IPS-20b (cell line): ENCODE results near the gene HSDL2.
"Not testable (repeated sequence)": the region's sequence is repeated elsewhere in the genome, so short reads cannot be mapped to it uniquely, and the experiment has no call there.

Source experiments
- H3K27ac ChIP-seq: one replicate; pipeline ENCODE4 v1.5.1; 2013; ENCODE audit warnings: low read length
- H3K27me3 ChIP-seq: 2 replicates; pipeline ENCODE4 v1.6.1; 2013; ENCODE audit warnings: mild to moderate bottlenecking, low read length, inconsistent platforms; ENCODE audit not compliant: insufficient read depth
- H3K36me3 ChIP-seq: 2 replicates; pipeline ENCODE4 v1.6.1; 2013; ENCODE audit warnings: low read depth, mild to moderate bottlenecking, inconsistent platforms, low read length, moderate library complexity; ENCODE audit not compliant: insufficient read depth
- H3K4me1 ChIP-seq: 2 replicates; pipeline ENCODE4 v1.6.1; 2013; ENCODE audit warnings: mild to moderate bottlenecking, control low read depth, inconsistent platforms, low read length, moderate library complexity; ENCODE audit not compliant: insufficient read depth
- H3K4me3 ChIP-seq: 2 replicates; pipeline ENCODE4 v1.5.1; 2013; ENCODE audit warnings: mild to moderate bottlenecking, low read length, inconsistent platforms
- H3K9ac ChIP-seq: 2 replicates; pipeline ENCODE4 v1.6.1; 2013; ENCODE audit warnings: low read depth, mild to moderate bottlenecking, inconsistent platforms, low read length, moderate library complexity
- H3K9me3 ChIP-seq: 2 replicates; pipeline ENCODE4 v1.6.1; 2013; ENCODE audit warnings: mild to moderate bottlenecking, low read depth, low read length, inconsistent platforms; ENCODE audit not compliant: insufficient read depth

The HSDL2 gene

DNA sequence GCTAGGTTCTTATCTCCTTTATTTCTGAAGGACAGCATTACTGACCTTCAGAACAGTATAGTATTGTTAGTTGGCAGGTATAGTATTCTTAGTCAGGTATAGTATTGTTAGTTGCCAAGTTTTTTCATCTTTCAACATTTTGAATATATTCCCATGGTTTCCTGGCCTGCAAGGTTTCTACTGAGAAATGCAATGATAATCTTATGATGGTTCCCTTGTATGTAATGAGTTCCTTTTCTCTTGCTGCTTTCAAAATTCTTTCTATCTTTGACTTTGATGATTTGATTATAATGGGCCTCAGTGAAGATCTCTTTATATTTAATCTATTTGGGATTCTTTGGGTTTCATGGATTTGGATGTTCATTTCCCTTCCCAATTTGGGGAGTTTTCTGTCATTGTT, 12.4 kb upstream of the HSDL2 start:
- no peak overlapping the region for H3K4me3 ChIP-seq
- peaks cover 25% of the 10 kb centered on the region for H3K9me3 ChIP-seq
- 0 out of 2 replicates have a peak, but pooled peaks cover 8% of the 10 kb centered on the region for H3K36me3 ChIP-seq
- H3K27me3 ChIP-seq = no peaks in the 10 kb centered on the region
- no peak overlapping the region for H3K9ac ChIP-seq
- H3K4me1 ChIP-seq = no peaks in the 10 kb centered on the region
- H3K27ac ChIP-seq = no peak overlapping the region

DNA sequence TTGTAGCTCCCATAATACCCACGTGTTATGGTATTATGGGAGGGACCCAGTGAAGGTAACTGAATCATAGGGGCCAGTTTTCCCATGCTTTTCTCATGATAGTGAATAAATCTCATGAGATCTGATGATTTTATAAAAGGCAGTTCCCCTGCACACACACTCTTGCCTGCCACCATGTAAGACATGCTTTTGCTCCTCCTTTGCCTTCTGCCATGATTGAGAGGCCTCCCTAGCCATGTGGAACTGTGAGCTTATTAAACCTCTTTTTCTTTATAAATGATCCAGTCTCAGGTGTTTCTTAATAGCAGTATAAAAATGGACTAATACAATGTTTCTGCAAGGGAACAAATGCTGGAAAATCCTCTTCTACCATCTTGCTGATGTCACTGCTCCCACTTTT, 10.1 kb upstream of the HSDL2 start:
- Histone ChIP-seq H3K27me3 (no peaks in the 10 kb centered on the region), H3K4me3 (no peak overlapping the region), H3K9ac (no peak overlapping the region), H3K36me3 (0 out of 2 replicates have a peak, but pooled peaks cover 8% of the 10 kb centered on the region), H3K27ac (no peak overlapping the region), H3K4me1 (no peaks in the 10 kb centered on the region), H3K9me3 (peaks cover 25% of the 10 kb centered on the region)

DNA sequence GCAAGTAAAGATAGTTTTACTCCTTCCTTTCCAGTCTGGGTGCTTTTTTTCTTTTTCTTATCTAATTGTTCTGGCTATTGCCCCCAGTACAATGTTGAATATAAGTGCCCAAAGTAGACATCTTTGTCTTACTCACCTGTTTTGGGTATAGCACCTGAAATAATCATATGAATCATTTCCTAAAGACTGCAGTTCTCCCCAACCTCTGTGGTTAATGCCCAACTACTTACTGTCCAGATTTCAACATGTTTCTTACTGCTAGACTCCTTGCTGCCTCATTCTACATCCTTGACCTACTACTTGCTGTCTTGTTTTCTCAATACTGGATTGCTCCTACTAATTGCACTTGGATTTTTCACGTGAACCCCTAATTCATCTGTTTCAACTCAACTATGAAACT, 8.8 kb upstream of the HSDL2 start:
- H3K9ac ChIP-seq = no peak overlapping the region
- H3K27ac ChIP-seq = no peak overlapping the region
- no peaks in the 10 kb centered on the region for H3K27me3 ChIP-seq
- H3K4me3 ChIP-seq = no peak overlapping the region
- no peaks in the 10 kb centered on the region for H3K4me1 ChIP-seq
- H3K36me3 ChIP-seq = 0 out of 2 replicates have a peak, but pooled peaks cover 8% of the 10 kb centered on the region
- peaks cover 17% of the 10 kb centered on the region for H3K9me3 ChIP-seq

DNA sequence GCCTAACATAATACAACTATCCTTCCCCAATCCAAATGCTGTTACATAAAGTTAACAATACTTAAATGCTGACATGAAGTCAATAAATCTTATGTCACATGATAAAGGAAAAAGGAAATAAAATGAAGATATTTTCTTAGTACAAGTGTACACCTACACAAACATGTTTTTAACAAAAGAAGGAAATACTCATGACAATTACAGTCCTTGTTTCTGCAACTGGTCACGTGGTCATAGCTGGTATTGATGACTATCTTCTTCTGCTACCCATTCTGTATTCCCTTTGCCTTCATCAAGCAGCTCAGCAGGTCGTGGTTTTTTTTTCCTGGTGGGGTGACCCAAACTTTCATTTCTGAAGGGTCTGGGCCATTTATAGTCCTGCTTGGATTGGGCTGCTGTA, 6.2 kb upstream of the HSDL2 start:
- H3K27me3 ChIP-seq, H3K36me3 ChIP-seq, H3K27ac ChIP-seq, H3K4me3 ChIP-seq, H3K4me1 ChIP-seq, H3K9ac ChIP-seq: not testable (repeated sequence)
- peaks cover 13% of the 10 kb centered on the region for H3K9me3 ChIP-seq

DNA sequence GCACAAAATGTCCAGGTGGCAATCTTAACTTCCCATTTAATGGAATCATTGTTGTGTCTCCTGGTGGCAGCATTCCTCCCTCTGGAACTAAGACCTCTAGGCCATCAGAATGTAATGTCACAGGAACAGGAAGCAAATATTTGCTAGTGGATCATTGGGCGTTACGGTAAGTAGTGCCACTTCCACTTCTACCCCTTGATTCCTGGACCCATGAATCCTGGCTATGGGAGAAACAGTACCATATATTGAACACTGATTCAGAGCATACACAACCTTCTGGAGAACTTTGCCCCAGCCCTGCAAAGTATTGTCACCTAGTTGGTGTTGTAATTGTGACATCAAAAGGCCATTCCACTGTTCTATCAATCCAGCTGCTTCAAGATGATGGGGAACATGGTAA, 5.7 kb upstream of the HSDL2 start:
- H3K4me1 ChIP-seq, H3K4me3 ChIP-seq, H3K27me3 ChIP-seq, H3K36me3 ChIP-seq, H3K9ac ChIP-seq, H3K27ac ChIP-seq, H3K9me3 ChIP-seq: not testable (repeated sequence)

DNA sequence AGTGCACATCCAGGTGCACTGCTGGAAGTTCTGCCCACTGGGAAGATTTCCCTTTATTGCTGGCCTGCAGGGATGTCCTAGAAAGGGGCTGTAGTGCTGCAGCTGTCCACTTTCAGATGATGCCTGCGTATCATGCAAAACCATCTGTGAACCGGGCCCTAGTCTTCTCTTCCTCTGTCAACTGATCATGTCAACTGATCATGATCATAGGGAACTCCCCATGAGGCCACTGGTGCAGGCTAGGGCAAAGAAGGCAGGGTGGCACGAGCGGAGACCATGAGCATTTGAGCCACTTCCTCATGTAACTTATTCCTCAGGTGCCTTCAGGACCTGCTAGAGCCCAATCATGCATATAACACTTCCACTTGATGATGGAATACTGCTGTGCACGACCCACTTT, 4.5 kb upstream of the HSDL2 start:
- Histone ChIP-seq H3K9me3 (no peaks in the 10 kb centered on the region; the same call in 1 of the 2 replicates), H3K36me3 (no peaks in the 10 kb centered on the region), H3K27ac (no peak overlapping the region), H3K27me3 (no peaks in the 10 kb centered on the region), H3K9ac (no peak overlapping the region), H3K4me1 (peaks cover 5% of the 10 kb centered on the region; the same call in 1 of the 2 replicates), H3K4me3 (no peak overlapping the region)

DNA sequence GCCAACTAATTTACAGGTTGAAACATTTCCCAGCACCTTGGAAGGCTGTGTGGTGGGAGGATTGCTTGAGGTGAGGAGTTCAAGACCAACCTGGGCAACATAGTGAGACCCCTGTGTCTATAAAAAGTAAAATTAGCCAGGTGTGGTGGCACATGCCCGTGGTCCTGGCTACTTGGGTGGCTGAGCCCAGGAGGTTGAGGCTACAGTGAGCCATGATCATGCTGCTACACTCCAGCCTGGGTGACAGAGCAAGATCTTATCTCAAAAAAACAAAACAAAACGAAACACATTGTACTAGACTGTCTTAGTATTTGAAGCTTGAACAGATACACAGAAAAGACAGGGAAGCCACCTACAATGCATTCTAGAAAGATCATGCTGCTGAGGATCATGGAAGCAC, 2.8 kb upstream of the HSDL2 start:
- H3K4me1 ChIP-seq = peaks cover 5% of the 10 kb centered on the region; the same call in 1 of the 2 replicates
- no peaks in the 10 kb centered on the region for H3K9me3 ChIP-seq
- H3K27me3 ChIP-seq = no peaks in the 10 kb centered on the region
- no peaks in the 10 kb centered on the region for H3K36me3 ChIP-seq
- peak overlapping the region; percentile 90; the same call in 1 of the 2 replicates for H3K4me3 ChIP-seq
- H3K27ac ChIP-seq = no peak overlapping the region
- no peak overlapping the region for H3K9ac ChIP-seq

DNA sequence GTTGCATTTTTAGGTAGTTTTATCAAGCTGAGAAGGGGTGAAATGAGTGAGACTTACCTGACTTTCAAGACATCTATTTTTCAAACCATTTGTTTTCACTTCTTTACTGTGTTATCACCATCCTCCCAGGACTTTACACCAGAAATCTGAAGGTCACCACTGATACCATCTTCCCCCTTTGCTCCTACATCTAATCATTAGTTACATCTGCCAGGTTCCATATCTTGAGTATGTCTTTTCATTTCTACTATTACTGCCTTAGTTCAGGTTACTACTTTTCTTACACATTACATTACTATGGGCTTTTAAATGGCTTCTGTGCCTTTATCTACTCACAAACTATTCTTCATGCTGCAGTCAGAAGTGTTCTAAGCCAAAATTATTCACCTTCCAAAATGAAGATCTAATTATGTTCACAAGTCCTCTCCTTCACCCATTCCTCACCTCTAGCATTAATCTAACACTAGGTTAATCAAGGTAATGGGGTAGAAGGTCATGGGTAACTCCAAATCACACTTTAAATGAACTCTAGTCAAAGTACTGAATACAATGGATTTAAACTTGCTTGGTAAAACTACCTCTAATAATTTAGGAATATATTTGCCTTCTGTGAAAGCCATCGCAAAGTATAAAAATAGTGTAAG, 2.1 kb upstream of the HSDL2 start:
- peak overlapping the region; percentile 90 for H3K4me3 ChIP-seq
- no peaks in the 10 kb centered on the region for H3K27me3 ChIP-seq
- peaks cover 5% of the 10 kb centered on the region; the same call in 1 of the 2 replicates for H3K4me1 ChIP-seq
- no peaks in the 10 kb centered on the region for H3K36me3 ChIP-seq
- H3K27ac ChIP-seq = no peak overlapping the region
- H3K9me3 ChIP-seq = no peaks in the 10 kb centered on the region
- H3K9ac ChIP-seq = peak overlapping the region; percentile 94

DNA sequence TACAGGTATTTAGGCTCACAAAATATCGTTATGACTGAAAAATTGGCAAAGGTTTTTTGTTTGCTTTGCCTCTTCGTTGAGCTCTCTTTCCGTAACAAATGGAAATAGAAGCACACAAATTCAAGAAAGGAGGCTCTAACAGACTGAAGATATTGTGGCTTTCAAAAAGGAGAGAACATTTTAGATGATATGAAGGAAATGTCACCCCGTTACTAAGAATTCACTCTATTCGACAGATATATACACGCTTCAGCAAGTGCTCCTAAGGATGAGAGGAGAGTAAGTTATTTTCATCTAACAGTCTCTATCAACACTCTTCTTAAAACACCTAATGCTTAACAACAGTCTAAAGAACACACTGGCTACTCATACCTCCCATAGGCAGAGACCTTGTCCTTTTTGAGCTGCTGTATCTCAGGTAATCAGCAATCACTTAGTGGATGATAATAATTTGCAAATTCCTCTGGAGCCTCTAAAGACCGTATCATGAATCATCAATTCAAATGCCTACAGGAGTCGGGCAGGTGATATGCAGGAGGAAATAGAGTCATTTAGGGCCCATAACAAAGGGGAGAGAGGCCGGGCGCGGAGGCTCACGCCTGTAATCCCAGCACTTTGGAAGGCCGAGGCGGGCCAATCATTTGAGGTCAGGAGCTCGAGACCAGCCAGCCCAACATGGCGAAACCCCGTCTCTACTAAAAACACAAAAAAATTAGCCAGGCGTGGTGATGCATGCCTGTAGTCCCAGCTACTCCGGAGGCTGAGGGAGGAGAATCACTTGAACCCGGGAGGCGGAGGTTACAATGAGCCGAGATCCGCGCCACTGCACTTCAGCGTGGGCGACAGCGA, 1.4 kb upstream of the HSDL2 start:
- H3K27me3 ChIP-seq = no peaks in the 10 kb centered on the region
- peak overlapping the region; percentile 94 for H3K9ac ChIP-seq
- H3K4me3 ChIP-seq = peak overlapping the region; percentile 90
- peak overlapping the region; percentile 75 for H3K27ac ChIP-seq
- H3K36me3 ChIP-seq = no peaks in the 10 kb centered on the region
- peaks cover 5% of the 10 kb centered on the region; the same call in 1 of the 2 replicates for H3K4me1 ChIP-seq
- no peaks in the 10 kb centered on the region for H3K9me3 ChIP-seq

DNA sequence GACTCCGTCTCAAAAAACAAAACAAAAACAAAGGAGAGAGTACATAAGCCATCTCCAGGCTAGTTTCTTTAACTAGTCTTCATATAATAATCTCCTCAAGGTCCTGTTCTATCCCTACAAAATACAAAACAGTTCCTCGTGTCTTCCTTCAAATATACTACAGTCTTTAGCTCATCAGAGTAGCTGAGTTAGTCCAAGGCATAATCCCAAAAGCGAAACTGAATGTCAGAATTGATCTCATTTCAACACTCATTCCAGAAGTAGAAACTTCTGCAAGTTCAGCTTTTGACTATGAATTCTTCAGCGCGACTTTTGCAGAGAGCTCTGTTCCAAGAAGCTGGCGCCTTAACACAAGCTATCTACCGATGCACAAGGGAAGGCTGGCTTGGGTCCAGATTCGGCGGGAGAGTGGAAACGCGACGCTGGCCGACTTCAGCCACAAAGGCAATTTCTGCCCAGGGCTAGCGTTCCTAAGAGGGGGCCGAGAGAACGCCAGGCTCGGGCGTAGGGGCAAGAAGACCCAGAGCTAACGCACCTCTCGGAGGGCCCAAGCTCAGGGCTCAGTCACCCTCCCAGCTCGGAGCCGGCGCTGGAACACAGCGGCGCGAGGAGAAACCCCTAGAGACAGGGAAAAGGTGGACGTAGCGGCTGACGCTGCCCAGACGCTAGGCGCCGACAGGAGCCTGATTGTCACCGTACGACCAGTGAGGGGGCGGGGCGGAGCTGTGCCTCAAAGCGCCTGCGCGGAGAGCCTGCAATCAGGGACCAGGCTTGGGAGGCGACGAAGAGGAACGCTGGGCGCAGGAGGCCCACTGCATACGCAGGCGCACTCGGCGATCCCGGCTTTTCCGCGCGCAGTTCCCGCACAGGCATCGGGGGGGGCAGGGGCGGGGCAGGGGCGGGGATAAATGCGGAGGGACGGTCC, 469 bp upstream of the HSDL2 start:
- Histone ChIP-seq H3K4me1 (peaks cover 5% of the 10 kb centered on the region; the same call in 1 of the 2 replicates), H3K36me3 (no peaks in the 10 kb centered on the region), H3K9me3 (no peaks in the 10 kb centered on the region), H3K4me3 (peak overlapping the region; percentile 90), H3K9ac (peak overlapping the region; percentile 94), H3K27me3 (no peaks in the 10 kb centered on the region), H3K27ac (peak overlapping the region; percentile 75)

DNA sequence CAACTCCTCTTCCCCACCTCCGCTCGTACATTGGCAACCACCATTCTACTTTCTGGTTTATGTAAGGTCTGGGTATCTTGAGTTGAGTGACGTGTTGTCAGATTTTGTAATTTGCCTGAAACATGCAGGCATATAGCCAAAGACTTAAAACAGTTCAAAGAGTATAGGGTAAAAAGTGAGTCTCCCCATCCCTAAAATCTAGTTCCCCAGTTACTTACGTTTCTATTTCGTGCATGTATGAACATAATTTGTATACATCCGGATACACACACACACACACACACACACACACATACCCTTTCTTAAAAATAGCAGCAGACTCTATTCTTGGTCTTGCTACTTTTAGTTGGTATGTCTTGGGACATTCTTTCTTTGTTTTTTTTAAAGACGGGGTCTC, 915 bp downstream of the HSDL2 start:
- Histone ChIP-seq H3K27me3 (no peaks in the 10 kb centered on the region), H3K9ac (peak overlapping the region; percentile 74; the same call in 1 of the 2 replicates), H3K27ac (no peak overlapping the region), H3K9me3 (no peaks in the 10 kb centered on the region), H3K36me3 (no peaks in the 10 kb centered on the region), H3K4me3 (peak overlapping the region; percentile 85), H3K4me1 (peaks cover 5% of the 10 kb centered on the region; the same call in 1 of the 2 replicates)
